ENCODE measurements around the gene BCL3.

DNA sequence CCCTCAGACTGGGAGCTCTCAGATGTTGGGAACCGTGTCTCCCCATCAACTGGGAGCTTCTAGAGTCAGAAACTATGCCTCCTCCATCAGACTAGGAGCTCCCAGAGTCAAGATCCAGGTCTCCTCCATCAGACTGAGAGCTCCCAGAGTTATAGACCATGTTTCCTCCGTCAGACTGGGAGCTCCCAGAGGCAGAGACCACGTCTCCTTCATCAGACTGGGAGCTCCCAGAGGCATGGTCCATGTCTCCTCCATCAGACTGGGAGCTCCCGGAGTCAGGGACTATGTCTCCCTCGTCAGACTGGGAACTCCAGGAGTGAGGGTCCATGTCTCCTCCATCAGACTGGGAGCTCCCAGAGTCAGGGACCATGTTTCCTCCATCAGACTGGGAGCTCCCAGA is 39.6 kb upstream of the BCL3 start:
- TF ChIP-seq, protein P1, sequence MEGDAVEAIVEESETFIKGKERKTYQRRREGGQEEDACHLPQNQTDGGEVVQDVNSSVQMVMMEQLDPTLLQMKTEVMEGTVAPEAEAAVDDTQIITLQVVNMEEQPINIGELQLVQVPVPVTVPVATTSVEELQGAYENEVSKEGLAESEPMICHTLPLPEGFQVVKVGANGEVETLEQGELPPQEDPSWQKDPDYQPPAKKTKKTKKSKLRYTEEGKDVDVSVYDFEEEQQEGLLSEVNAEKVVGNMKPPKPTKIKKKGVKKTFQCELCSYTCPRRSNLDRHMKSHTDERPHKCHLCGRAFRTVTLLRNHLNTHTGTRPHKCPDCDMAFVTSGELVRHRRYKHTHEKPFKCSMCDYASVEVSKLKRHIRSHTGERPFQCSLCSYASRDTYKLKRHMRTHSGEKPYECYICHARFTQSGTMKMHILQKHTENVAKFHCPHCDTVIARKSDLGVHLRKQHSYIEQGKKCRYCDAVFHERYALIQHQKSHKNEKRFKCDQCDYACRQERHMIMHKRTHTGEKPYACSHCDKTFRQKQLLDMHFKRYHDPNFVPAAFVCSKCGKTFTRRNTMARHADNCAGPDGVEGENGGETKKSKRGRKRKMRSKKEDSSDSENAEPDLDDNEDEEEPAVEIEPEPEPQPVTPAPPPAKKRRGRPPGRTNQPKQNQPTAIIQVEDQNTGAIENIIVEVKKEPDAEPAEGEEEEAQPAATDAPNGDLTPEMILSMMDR (IDR thresholded peaks at IDR 0.05), result no peak
- no peak for TF ChIP-seq POLR2A (IDR thresholded peaks at IDR 0.05)
